ENCODE results near the gene NTRK1.
A peak's percentile ranks its signal among the peaks of the same experiment; 100 is the strongest.

NTRK1 gene

DNA sequence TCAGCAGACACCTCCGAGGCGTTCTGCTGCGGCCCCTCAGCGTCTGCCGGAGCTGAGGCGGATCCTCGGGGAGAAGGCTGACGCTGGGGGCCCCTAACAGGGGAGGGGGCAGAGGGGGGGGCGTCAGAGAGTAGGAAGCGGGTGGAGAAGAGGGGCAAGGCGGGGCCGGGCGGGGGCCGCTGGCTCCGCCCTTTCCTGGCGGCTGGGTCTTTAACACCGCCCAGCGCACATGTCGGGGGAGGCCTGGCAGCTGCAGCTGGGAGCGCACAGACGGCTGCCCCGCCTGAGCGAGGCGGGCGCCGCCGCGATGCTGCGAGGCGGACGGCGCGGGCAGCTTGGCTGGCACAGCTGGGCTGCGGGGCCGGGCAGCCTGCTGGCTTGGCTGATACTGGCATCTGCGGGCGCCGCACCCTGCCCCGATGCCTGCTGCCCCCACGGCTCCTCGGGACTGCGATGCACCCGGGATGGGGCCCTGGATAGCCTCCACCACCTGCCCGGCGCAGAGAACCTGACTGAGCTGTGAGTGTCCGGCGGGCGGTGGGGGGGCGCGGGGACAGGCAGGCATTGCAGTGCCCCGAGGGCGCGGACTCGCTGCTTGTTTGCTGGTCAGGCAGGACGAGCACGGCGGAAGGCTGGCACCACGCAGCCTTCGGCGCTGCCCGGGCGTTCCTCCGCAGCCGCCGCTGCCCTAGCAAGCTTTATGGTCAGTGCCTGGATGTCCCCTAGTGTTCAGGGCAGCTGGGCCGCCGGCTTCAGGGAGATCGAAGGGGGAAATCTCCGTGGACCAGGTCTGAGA, at the start of gene NTRK1:
NTRK1 (plus strand) TSS at position 238 of the 796 bp plus-strand sequence; CDS start at position 308, 70 bp downstream.
- DNase-seq (ENCODE audit: low spot score): peak; percentile 27

DNA sequence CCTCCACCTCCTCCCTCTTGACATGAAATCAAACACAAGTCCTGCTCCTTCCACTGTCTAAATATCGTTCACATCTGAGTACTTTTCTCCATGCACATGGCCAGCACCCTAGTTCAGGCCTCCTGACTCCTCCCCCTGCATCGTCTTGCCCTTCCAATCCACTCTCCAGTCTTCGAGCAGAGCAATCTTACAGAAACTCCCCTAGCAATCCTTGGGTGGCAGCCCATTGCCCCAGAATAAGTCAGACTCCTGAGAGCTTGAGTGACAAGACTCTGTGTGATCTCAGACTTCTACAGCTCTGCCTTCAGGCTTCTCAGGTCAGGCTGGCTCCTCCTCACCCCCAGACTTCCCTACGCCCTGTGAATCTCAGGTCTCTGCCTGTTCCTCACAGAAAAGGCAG, 49.5 kb upstream of the NTRK1 start:
- DNase-seq (ENCODE audit: low spot score): no peak

DNA sequence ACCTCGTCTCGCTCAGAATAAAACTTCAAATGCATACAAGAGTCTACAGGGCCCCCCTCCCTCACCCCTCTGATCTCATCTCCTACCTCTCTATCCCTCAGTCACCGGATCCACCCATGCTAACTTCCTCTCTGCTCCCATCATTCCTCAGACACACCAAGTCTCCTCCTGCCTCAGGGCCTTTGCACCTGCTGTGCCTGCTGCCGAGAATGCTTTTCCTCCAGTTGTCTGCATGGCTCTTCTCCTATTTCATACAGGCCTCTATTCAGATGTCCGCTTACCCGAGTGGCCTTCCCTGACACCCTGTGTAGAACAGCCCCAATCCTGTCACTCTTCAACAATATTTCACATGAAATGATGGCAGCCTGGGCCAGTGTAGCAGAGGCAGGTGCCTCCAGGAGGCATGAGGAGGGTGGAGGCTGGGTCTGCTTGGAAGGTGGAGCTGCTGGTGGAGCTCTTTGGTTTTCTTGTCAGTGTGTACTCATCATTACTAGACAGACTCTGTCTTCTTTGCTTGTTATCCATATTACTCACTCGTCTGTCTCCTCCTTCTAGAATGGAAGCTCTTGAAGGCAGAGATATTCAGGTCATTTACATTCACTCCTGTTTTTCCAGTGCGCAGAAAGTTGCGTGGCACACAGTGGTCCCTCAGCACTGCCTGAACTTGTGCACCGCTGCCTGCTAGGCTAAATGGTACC, 48.2 kb upstream of the NTRK1 start:
- DNase-seq (ENCODE audit: low spot score): no peak

DNA sequence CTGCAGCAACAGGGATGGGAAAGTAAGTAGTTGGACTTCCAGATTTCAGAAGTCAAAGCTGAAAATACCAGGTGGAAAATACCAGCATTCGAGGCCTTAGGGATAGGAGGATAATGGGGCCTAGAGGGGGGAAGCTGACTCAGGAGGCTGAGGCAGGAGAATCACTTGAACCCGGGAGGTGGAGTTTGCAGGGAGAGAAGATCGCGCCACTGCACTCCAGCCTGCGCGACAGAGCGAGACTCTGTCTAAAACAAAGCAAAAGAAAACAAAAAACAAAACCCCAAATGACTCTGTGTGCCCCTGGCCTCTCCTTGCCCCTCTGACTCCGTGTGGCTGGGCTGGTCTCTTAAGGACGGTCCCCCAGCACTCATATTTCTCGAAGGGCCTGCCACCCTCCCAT, 47.4 kb upstream of the NTRK1 start:
- DNase-seq (ENCODE audit: low spot score): no peak

DNA sequence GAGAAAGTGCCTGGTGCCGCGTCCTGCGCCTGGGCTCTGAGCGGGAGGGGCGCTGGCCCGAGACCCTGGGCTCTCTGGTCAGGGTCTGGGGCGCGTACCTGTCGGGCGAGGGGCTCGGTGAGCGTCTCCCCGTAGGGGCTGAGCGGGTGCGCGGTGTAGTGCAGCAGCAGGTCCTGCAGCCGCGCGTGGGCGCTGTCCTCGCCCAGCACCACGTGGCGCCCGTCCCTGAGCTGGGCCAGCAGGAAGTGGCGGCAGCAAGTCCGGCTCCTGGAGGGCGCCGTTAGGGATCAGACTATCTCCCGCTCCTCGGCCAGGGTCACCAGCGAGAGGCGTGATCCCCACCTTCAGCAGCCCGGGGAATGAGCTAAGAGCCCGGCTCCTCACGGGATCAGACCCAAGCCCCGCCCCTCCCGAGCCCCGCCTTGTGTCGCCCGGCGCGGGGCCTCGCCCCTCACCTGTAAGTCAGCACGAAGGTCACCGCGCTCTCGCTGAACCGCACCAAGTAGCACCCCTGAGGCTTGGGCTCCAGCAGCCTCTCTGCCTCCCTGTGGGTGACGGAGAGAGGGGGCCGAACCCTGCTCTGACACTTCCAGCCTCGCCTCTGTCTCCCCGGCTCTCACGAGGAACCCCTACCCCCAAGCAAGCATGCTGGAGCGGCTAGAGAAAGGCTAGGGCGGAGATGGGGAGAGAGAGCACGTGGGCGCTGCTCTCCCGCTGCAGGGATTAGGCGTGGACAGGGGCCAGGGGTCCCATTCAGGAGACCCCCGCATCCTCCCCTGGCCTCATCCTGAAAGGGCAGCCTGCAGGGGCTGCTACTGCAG, 46.7 kb upstream of the NTRK1 start:
- DNase-seq (ENCODE audit: low spot score): peak; percentile 64

DNA sequence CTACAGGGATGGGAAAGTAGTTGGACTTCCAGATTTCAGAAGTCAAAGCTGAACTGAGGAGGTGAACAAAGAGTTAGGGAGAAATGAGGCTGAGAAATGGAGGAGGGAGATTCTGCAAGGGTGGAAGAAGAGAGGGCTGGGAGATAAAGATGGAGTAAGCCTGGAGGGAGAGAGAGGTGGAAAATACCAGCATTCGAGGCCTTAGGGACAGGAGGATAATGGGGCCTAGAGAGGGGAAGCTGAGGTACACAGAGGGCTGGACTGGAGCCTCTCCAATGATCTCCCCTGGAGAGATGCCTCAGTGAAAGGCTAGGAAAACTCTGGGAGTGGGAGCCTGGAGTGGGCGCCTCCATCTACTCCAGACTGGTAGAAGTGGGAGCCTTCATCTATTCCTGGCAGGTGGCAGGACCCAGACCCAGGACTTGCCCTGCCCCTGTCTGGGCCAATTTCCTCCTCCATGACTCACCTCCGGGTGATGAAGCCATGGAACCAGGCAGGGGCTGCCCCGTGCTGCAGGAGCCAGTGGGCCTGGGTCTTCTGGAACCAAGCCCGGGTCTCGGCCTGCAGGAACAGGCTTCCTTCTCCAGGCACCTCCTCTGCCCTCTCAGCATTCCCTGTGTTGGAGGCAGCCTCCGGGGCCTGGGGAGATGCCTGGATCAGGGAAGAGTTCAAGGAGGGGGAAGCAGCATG, 45.9 kb upstream of the NTRK1 start:
- DNase-seq (ENCODE audit: low spot score): no peak

DNA sequence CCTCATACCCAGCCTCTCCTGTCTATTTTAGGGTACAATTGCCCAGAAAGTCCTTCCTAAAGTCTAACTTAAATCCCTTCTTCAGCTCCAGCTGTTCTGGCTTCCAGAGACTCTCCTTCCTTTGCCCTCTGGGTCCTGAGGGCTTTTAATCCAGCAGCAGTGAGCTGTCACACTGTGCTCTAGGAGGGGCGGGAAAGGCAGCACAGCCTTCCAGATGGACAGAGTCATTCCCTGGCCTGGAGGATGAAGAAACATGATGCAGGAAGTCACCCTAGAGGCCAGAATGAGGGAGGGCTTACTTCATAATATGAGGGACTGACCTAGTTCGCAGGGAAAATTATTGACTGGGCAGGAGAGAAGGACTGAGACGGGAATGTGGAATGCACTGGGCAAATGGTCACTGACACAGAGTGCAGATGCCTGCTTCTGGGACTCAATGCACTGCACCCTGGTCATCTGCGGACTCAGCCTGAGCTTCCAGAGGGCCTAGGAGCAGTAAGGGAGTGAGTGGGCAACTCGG, 45.3 kb upstream of the NTRK1 start:
- DNase-seq (ENCODE audit: low spot score): no peak

DNA sequence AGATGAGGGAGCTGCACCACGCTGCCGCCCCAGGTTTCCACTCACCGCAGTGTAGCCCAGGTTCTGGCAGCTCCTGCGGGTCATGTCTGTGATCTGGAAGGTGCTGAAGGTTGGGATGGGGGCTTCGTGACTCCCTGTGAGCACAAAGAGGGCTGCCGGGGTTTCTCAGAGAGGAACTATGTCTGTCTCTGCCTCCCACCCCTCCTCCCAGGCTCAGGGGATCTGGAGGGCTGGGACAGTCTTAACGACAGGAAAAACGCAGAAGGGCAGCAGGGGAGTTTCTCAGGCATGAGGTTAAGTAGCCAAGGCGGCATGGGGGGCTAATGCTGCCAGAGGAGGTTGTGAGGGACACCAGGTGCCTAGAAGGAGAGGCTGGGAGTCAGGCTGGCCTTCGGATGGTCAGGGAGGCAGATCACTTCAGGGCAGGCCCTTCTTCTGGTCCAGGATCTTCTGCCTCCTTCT, 44.7 kb upstream of the NTRK1 start:
- no peak for DNase-seq (ENCODE audit: low spot score)

DNA sequence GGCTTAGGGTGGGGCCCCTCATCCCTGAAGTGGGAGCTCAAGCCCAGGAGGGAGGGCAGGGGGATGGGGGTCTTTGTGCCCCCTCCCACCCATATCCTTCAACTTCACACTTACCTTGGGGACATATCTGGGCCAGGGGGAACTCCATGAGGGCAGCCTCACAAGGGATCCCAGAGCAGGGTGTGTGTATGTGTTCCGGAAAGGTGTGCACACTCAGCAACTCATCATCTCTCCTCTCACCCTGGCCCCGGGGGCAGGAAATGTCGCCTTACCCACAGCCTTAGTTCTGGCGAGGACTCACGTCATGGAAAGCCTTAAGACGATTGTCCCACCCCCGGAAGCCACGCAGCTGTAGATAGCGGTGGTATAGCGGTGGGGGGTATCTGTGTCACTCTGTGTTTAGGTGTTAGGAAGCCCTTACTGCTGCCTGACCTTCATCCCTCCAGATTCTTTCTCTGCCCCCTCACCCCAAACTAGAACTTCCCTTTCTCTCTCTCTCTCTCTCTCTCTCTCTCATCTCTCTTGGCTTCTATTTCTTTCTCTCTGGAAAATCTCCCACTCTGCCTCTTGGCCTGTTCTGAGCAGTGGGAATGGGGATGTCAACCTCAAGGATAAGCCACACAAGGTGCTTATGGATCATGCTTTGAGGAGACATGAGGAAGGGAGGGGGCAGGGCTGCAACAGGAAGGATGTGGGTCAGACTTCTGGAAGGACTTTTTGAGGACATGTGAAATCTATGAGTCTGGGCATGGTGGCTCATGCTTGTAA, 43.9 kb upstream of the NTRK1 start, which contains the start of gene SH2D2A:
SH2D2A (minus strand) TSS at position 288 of the 768 bp plus-strand sequence; CDS start at position 148, 140 bp downstream.
- DNase-seq (ENCODE audit: low spot score): no peak

DNA sequence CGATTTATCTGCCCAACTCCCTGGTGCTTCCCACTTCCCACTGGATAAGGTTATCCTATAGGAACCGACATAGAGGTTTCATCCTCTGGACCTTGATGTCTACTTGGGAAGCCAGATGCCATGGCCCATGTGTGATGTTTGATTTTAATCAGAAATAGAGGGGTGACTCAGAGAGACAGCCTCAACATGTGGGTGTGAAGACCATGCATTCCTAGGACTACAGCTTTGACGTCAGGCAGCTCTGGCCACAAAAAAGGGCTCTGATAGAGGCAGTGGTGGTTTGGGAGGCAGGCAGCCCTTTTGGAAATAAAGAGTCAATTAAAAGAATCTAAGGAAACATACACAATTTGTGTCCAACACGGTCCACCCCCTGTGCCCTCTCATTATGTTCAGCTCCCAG, 38.9 kb upstream of the NTRK1 start:
- DNase-seq (ENCODE audit: low spot score): peak; percentile 59

DNA sequence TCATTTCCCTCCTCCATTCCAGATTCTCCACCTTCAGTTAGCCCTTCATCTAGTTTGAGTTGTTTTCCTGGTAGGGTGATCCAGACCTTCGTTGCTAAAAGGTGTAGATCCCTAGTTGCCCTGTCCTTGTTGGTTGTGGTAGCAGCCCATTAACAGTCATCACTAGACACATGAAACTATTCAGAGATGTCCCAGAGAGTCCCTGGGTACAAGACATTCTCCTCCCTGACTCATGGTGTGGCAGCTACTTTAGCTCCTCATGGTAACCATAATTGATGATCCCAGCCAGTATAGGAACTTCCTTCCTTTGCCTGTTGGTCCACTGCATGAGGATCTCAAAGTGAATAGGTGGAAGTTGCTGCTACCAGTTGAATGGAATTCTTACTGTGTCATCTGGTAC, 38.0 kb upstream of the NTRK1 start:
- no peak for DNase-seq (ENCODE audit: low spot score)

DNA sequence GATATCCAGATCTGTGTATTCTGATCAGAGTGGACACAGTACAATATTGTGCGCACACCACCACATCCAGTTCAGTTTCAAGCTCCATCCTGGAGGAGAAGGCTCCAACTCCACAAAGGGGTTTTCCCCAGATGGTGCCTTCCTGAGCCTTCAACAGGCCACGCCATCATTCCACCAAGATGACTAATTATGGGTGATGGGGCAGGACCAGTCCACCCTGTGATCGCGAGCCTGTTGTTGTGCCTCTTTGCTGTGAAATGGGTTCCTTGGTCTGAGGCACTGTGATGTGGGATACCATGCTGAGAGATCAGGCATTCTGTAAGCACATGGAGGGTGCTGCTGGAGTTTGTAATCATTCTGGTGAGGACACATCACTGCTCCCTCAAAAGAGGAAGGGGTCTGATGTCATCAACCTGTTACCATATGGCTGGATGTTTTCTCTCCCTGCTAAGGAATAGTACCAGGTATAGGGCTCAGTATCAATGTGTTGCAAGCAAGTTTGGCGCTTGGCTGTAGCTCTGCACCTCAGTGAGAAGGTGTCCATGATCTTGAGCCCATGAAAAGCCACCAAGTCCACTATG, 37.4 kb upstream of the NTRK1 start:
- no peak for DNase-seq (ENCODE audit: low spot score)

DNA sequence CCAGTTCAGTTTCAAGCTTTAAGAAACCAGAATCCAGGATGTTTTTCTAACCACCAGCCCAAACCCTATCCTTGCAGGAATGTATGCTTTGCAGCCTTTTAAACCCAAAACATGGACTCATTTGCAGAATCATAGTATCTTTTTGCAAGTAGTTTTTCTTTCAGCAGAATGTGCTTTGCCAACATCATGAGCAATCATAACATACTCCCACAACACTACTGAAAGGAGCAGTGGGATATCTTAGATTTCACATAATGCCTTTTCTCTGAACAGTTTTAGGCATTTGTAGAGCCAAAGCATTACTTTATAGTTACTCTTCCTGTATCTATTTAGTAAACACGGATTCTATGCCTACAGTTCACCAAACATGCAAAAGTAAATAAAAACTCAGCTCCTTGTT, 34.0 kb upstream of the NTRK1 start:
- no peak for DNase-seq (ENCODE audit: low spot score)

DNA sequence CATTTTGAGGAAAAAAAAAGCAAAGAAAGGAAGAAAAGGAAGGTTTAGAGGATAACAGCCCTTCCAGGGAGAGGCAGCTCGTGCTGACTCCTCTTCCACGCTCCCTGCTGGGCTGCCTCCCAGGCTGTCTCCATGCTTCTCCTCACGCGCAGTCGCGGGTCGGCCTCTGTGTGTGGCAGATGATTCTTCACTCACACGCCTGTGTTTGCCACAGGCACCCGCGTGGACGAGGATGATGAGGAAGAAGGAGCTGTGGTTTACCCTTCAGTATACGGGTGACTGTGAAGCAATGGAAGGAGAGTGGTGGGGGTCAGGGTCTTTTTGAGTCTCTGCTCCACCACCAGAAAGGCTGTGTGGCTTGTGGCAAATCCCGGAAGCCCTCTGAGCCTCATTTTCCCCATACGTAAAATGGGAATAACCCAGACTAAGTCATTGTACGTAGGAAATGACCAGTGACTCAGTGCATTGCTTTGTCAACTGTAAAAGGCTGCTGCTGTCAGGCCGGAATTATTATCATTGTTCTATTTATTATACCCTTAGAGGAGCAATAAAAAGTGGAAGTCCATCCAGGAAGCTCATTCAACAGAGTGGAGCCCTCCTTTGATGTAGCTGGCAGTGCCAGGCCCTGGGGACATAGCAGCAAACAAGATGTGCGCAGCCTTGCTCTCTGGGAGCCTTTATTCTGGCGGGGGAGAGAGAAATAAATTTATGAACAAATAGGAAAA, 32.1 kb upstream of the NTRK1 start:
- DNase-seq (ENCODE audit: low spot score): no peak

DNA sequence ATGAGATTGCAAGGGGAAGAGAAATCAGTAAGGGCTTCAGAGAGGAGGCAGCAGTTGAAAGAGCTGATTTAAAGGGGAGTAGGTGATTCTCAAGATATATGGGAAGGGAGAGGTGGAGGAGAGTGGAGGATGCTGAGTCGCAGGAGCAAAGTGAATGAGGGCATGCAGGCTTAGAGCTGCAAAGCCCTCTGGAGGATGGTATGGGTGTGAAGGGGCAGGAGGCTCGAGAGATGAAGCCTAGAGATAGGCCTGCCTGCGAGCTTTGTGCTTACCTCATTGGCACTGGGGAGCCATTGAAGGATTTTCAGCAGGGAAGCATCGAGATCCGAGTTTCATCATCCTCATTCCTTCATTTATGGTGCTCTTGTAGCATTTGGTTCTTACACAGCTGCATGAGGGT, 28.2 kb upstream of the NTRK1 start:
- DNase-seq (ENCODE audit: low spot score): no peak

DNA sequence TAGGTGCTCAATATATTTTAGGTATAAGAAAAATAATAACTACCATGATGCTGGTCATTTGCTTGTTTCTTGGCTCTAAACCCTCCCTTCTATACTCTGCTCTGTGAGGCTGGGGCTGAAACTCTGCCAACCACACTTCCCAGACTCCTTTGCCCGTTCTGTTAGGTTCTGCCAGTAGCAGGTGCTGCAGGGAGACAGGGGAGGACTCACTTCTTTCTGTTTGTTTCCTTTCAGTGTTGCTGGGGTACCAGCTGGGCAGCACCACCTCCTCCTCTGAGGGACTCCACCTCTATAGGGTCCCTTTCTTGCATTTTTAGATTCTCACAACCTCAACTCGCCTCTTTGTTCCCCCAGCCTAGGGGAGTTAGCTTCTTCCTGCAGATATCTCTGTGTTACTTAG, 27.1 kb upstream of the NTRK1 start:
- no peak for DNase-seq (ENCODE audit: low spot score)

DNA sequence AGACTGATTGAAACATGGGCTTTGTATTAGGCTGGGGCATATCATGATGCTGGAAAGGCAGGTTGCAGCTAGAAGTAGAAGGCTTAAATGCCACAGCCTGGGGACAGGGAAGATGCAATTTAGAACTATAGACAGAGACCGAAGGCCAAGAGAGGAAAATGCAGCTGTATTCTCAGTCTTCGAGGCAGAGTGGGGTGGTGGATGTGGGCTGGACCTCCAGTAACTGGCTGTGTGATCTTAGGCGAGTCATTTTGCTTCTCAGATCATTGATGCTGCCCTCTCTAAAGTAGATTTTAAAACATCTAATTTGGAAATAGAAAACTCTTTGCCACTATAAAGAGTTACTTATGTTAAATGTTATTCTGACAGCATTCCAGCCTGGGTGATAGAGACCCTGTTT, 26.3 kb upstream of the NTRK1 start:
- DNase-seq (ENCODE audit: low spot score): no peak

DNA sequence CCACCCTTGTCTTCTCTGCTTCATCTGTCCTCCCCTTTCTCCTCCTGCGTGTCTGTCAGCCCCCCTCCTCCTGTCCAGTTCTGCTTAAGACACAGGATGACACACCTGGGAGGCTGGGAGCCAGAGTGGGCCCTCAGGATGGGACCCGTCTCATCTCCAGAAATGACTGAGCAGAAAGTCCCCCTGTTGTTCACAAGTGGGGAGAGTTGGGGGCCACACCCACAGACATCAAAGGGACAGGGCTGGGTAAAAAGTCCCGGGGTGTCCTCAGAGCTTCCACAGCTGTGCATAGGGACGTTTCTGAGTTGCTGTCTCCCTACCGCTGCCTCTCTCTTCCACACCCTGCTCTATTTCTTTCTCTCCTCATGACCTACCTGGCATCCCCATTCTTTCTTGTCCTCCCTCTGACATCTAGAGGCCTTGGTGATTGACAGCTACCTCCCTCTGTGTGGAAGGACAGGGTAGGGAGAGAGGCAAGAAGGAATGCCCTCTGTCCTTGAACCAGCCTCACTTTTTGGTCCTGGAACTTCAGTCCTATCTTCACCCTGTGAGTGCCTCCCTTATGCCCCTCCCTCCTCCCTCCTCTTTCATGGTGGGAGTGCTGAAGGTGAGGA, 24.5 kb upstream of the NTRK1 start:
- DNase-seq (ENCODE audit: low spot score): no peak

DNA sequence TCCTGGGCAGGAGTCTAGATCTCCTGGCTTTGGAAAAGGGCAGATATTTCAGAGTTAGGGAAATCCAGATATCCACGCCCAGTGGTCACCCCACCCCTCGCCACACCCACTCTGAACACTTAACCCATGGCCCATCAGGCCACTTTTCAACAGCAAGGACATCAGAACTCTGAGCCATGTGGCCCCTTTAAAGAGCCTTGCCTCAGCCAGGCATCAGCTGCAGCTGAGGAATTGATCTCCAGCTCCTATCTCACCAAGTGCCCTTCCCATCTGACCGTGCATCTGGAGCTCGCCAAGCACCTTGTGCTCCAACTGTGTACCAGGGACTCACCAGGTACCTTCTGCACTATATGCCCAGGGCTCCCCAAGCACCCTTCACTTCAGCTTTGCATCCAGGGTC, 23.8 kb upstream of the NTRK1 start:
- no peak for DNase-seq (ENCODE audit: low spot score)
